IgD-negative memory B cell (primary cell): ENCODE measurements around the gene PDIK1L. TPM values are rescaled to one million over a fixed set of nuclear protein-coding genes. Genes with fewer than 3 reads are reported as not detected.
"Not testable (repeated sequence)": the region's sequence is repeated elsewhere in the genome, so short reads cannot be mapped to it uniquely, and the experiment has no call there.

Source experiments
- H3K27ac Mint-ChIP-seq, 3 donors: one replicate each; pipeline ENCODE4 v1.8.0; 2020 to 2022; ENCODE audit warnings: mild to moderate bottlenecking in 3 of 3, mixed read lengths in 3 of 3, moderate library complexity in 1 of 3
- H3K27me3 Mint-ChIP-seq: one replicate; pipeline ENCODE4 v1.8.0; 2021; ENCODE audit warnings: mixed read lengths
- H3K36me3 Mint-ChIP-seq: one replicate; pipeline ENCODE4 v1.8.0; 2020; ENCODE audit warnings: mild to moderate bottlenecking, mixed read lengths
- H3K4me1 Mint-ChIP-seq, 3 donors: one replicate each; pipeline ENCODE4 v1.8.0; 2020 to 2022; ENCODE audit warnings: mixed read lengths in 3 of 3, mild to moderate bottlenecking in 1 of 3
- H3K4me3 Mint-ChIP-seq, 4 donors: one replicate each; pipeline ENCODE4 v1.8.0; 2020 to 2022; ENCODE audit warnings: mild to moderate bottlenecking in 4 of 4, mixed read lengths in 4 of 4, moderate library complexity in 3 of 4
- H3K9me3 Mint-ChIP-seq, 3 donors: one replicate each; pipeline ENCODE4 v1.8.0; 2020 to 2021; ENCODE audit warnings: mixed read lengths in 3 of 3, mild to moderate bottlenecking in 1 of 3
- polyA plus RNA-seq: library from polyadenylated mRNA; unstranded; fragments of 300-500 nt; fragmentation: Illumina TruSeq; gene quantifications from one replicate; pipeline ENCODE4 v1.2.3, GENCODE V29; 2021

The PDIK1L gene
- polyA plus RNA-seq, 1 donor from 2014 or later: 3.7 TPM

- Mint-ChIP-seq H3K4me3 (no peak overlapping the region), H3K4me1 (no peaks in the 10 kb centered on the region), H3K27me3 (peaks cover 20% of the 10 kb centered on the region)
These were observed 31.4 kb upstream of the PDIK1L start for GRCh38 chr1:26079960-26080814.

GRCh38 chr1:26081267-26082019 is 30.2 kb upstream of the PDIK1L start:
- Mint-ChIP-seq H3K9me3 (peaks cover 0 to 2% (median 0%) of the 10 kb centered on the region in 3 donors), H3K36me3 (peaks cover 5% of the 10 kb centered on the region), H3K4me3 (no peak overlapping the region), H3K4me1 (no peaks in the 10 kb centered on the region), H3K27me3 (peaks cover 14% of the 10 kb centered on the region), H3K27ac (no peak overlapping the region)

More at GRCh38 chr1:26079960-26080814, 31.4 kb upstream of the PDIK1L start:
- Mint-ChIP-seq H3K27ac (no peak overlapping the region), H3K9me3 (no peaks in the 10 kb centered on the region), H3K36me3 (peaks cover 2% of the 10 kb centered on the region)

- Mint-ChIP-seq H3K9me3 (peaks cover 0 to 2% (median 0%) of the 10 kb centered on the region in 3 donors), H3K27me3 (peaks cover 12% of the 10 kb centered on the region), H3K4me3 (no peak overlapping the region), H3K4me1 (no peaks in the 10 kb centered on the region), H3K27ac (no peak overlapping the region), H3K36me3 (peaks cover 5% of the 10 kb centered on the region)
These were observed 29.6 kb upstream of the PDIK1L start for GRCh38 chr1:26082020-26082350.

- Mint-ChIP-seq H3K27ac (peak overlapping the region in 1 of 3 donors; percentile 67), H3K27me3 (peaks cover 9% of the 10 kb centered on the region), H3K36me3 (peaks cover 5% of the 10 kb centered on the region), H3K4me3 (no peak overlapping the region), H3K4me1 (no peaks in the 10 kb centered on the region), H3K9me3 (peaks cover 0 to 2% (median 0%) of the 10 kb centered on the region in 3 donors)
These were observed 28.4 kb upstream of the PDIK1L start for GRCh38 chr1:26083208-26083607.

GRCh38 chr1:26084091-26084561 is 27.5 kb upstream of the PDIK1L start:
- no peak overlapping the region for H3K27ac Mint-ChIP-seq
- H3K4me3 Mint-ChIP-seq: no peak overlapping the region
- peaks cover 2% of the 10 kb centered on the region for H3K36me3 Mint-ChIP-seq
- no peaks in the 10 kb centered on the region for H3K4me1 Mint-ChIP-seq
- peaks cover 0 to 2% (median 0%) of the 10 kb centered on the region in 3 donors for H3K9me3 Mint-ChIP-seq
- peaks cover 7% of the 10 kb centered on the region for H3K27me3 Mint-ChIP-seq

GRCh38 chr1:26084844-26085243 is 26.8 kb upstream of the PDIK1L start:
- H3K4me3 Mint-ChIP-seq: no peak overlapping the region
- no peak overlapping the region for H3K27ac Mint-ChIP-seq

GRCh38 chr1:26089125-26089524 is 22.5 kb upstream of the PDIK1L start:
- Mint-ChIP-seq H3K9me3 (peaks cover 0 to 2% (median 0%) of the 10 kb centered on the region in 3 donors), H3K27me3 (peaks cover 18% of the 10 kb centered on the region), H3K4me1 (no peaks in the 10 kb centered on the region), H3K4me3 (no peak overlapping the region), H3K36me3 (peaks cover 4% of the 10 kb centered on the region), H3K27ac (no peak overlapping the region)

More at GRCh38 chr1:26084844-26085243, 26.8 kb upstream of the PDIK1L start:
- H3K36me3 Mint-ChIP-seq: peaks cover 2% of the 10 kb centered on the region
- H3K27me3 Mint-ChIP-seq: peaks cover 10% of the 10 kb centered on the region
- peaks cover 0 to 2% (median 0%) of the 10 kb centered on the region in 3 donors for H3K9me3 Mint-ChIP-seq
- no peaks in the 10 kb centered on the region for H3K4me1 Mint-ChIP-seq

- Mint-ChIP-seq H3K27ac (no peak overlapping the region), H3K4me1 (no peaks in the 10 kb centered on the region), H3K9me3 (no peaks in the 10 kb centered on the region), H3K4me3 (no peak overlapping the region), H3K27me3 (peaks cover 15% of the 10 kb centered on the region), H3K36me3 (peaks cover 2% of the 10 kb centered on the region)
These were observed 20.7 kb upstream of the PDIK1L start for GRCh38 chr1:26090893-26091292.

- H3K4me1 Mint-ChIP-seq: no peaks in the 10 kb centered on the region
- no peak overlapping the region for H3K27ac Mint-ChIP-seq
- peaks cover 2% of the 10 kb centered on the region for H3K36me3 Mint-ChIP-seq
- peaks cover 15% of the 10 kb centered on the region for H3K27me3 Mint-ChIP-seq
- H3K4me3 Mint-ChIP-seq: no peak overlapping the region
- no peaks in the 10 kb centered on the region for H3K9me3 Mint-ChIP-seq
These were observed 19.2 kb upstream of the PDIK1L start for GRCh38 chr1:26092422-26092821.

GRCh38 chr1:26093569-26093968 is 18.1 kb upstream of the PDIK1L start:
- not testable (repeated sequence) for H3K4me3 Mint-ChIP-seq, H3K4me1 Mint-ChIP-seq, H3K9me3 Mint-ChIP-seq, H3K27ac Mint-ChIP-seq, H3K36me3 Mint-ChIP-seq
- H3K27me3 Mint-ChIP-seq: peaks cover 17% of the 10 kb centered on the region

- H3K9me3 Mint-ChIP-seq: no peaks in the 10 kb centered on the region
- H3K4me3 Mint-ChIP-seq: no peak overlapping the region
- H3K4me1 Mint-ChIP-seq: no peaks in the 10 kb centered on the region
- H3K36me3 Mint-ChIP-seq: peaks cover 4% of the 10 kb centered on the region
- H3K27me3 Mint-ChIP-seq: peaks cover 14% of the 10 kb centered on the region
- no peak overlapping the region for H3K27ac Mint-ChIP-seq
These were observed 17.5 kb upstream of the PDIK1L start for GRCh38 chr1:26094076-26094669.

GRCh38 chr1:26094677-26095383 is 16.8 kb upstream of the PDIK1L start:
- H3K9me3 Mint-ChIP-seq: no peaks in the 10 kb centered on the region
- no peak overlapping the region for H3K4me3 Mint-ChIP-seq
- peaks cover 11% of the 10 kb centered on the region for H3K27me3 Mint-ChIP-seq
- H3K36me3 Mint-ChIP-seq: peaks cover 4% of the 10 kb centered on the region
- H3K4me1 Mint-ChIP-seq: no peaks in the 10 kb centered on the region
- H3K27ac Mint-ChIP-seq: no peak overlapping the region

GRCh38 chr1:26096471-26096870 is 15.2 kb upstream of the PDIK1L start:
- H3K27ac Mint-ChIP-seq: no peak overlapping the region
- H3K4me3 Mint-ChIP-seq: no peak overlapping the region
- peaks cover 5% of the 10 kb centered on the region for H3K27me3 Mint-ChIP-seq
- peaks cover 2% of the 10 kb centered on the region for H3K36me3 Mint-ChIP-seq
- H3K9me3 Mint-ChIP-seq: no peaks in the 10 kb centered on the region
- peaks cover 0 to 1% (median 0%) of the 10 kb centered on the region in 3 donors for H3K4me1 Mint-ChIP-seq

GRCh38 chr1:26097696-26098095 is 13.9 kb upstream of the PDIK1L start:
- no peak overlapping the region for H3K27ac Mint-ChIP-seq
- H3K36me3 Mint-ChIP-seq: peaks cover 2% of the 10 kb centered on the region
- H3K9me3 Mint-ChIP-seq: no peaks in the 10 kb centered on the region
- peaks cover 0 to 1% (median 0%) of the 10 kb centered on the region in 3 donors for H3K4me1 Mint-ChIP-seq
- peaks cover 2% of the 10 kb centered on the region for H3K27me3 Mint-ChIP-seq
- no peak overlapping the region for H3K4me3 Mint-ChIP-seq
